Bronchial epithelial cell (primary cell): Measurements from ENCODE around the gene NEDD4L. TPM values are rescaled to one million over a fixed set of nuclear protein-coding genes. Genes with fewer than 3 reads are reported as not detected.

Source experiments
- DNase-seq: peaks from one replicate; pipeline ENCODE4 v3.0.0-alpha.2; 2010; ENCODE audit warnings: low read depth
- FAIRE-seq: peaks from 2 replicates; lab custom pipeline; 2011; peaks lifted over from hg19 to GRCh38; lab: Jason Lieb, UNC
- H3K27me3 ChIP-seq: 2 replicates; pipeline ENCODE4 v1.5.1; 2011; ENCODE audit warnings: low read length; ENCODE audit not compliant: control insufficient read depth, insufficient read depth
- H3K36me3 ChIP-seq: 2 replicates; pipeline ENCODE4 v1.5.1; 2011; ENCODE audit warnings: low read length; ENCODE audit not compliant: control insufficient read depth, insufficient read depth
- H3K4me3 ChIP-seq: 2 replicates; pipeline ENCODE4 v1.5.1; 2011; ENCODE audit warnings: mild to moderate bottlenecking, low read depth, low read length, control low read depth
- CTCF ChIP-seq: IDR thresholded peaks from 2 replicates; pipeline ENCODE4 v1.5.1; 2011; ENCODE audit warnings: mild to moderate bottlenecking, moderate library complexity, low read length, control low read depth, inconsistent platforms; ENCODE audit not compliant: insufficient read depth, severe bottlenecking
- total RNA-seq: library from RNA; depleted of rRNA; stranded (reverse); fragments of >200 nt; gene quantifications from 2 replicates; pipeline ENCODE4 v1.2.1, GENCODE V29; 2014

NEDD4L gene
- total RNA-seq, 1 donor from 2014 or later, result 11.3 TPM

- TF ChIP-seq CTCF, result no peak
- Histone ChIP-seq H3K4me3 (no peak overlapping the region), H3K36me3 (no peaks in the 10 kb centered on the region), H3K27me3 (no peaks in the 10 kb centered on the region)
- no peak for FAIRE-seq
- peak; percentile 38 for DNase-seq
Measured at GRCh38 chr18:58093311-58093803, 49.3 kb downstream of the NEDD4L start.

- DNase-seq, result no peak
- FAIRE-seq, result no peak
- no peak for TF ChIP-seq CTCF
- no peaks in the 10 kb centered on the region for H3K27me3 ChIP-seq
- H3K4me3 ChIP-seq, result no peak overlapping the region
- no peaks in the 10 kb centered on the region for H3K36me3 ChIP-seq
Measured at GRCh38 chr18:58095222-58095621, 51.2 kb downstream of the NEDD4L start.

GRCh38 chr18:58095655-58096054 is 51.6 kb downstream of the NEDD4L start:
- no peaks in the 10 kb centered on the region for H3K27me3 ChIP-seq
- no peak for DNase-seq
- no peak overlapping the region for H3K4me3 ChIP-seq
- FAIRE-seq, result no peak
- TF ChIP-seq CTCF, result no peak
- no peaks in the 10 kb centered on the region for H3K36me3 ChIP-seq

GRCh38 chr18:58096658-58097057 is 52.6 kb downstream of the NEDD4L start:
- no peaks in the 10 kb centered on the region for H3K27me3 ChIP-seq
- TF ChIP-seq CTCF, result no peak
- no peak for FAIRE-seq

GRCh38 chr18:58097121-58097906 is 53.3 kb downstream of the NEDD4L start:
- Histone ChIP-seq H3K36me3 (no peaks in the 10 kb centered on the region), H3K4me3 (no peak overlapping the region), H3K27me3 (no peaks in the 10 kb centered on the region)
- TF ChIP-seq CTCF, result no peak
- FAIRE-seq (no peak), DNase-seq (no peak)

More at GRCh38 chr18:58096658-58097057, 52.6 kb downstream of the NEDD4L start:
- Histone ChIP-seq H3K4me3 (no peak overlapping the region), H3K36me3 (no peaks in the 10 kb centered on the region)
- no peak for DNase-seq

- FAIRE-seq (no peak), DNase-seq (no peak)
- TF ChIP-seq CTCF, result no peak
- Histone ChIP-seq H3K27me3 (no peaks in the 10 kb centered on the region), H3K4me3 (no peak overlapping the region), H3K36me3 (no peaks in the 10 kb centered on the region)
Measured at GRCh38 chr18:58097907-58098166, 53.8 kb downstream of the NEDD4L start.
